Peyer's patch (tissue), 4 donors: ENCODE data around the gene SUMO3.

Experiments
- CTCF ChIP-seq, 6 experiments: fragments of 450-650 bp in 4 of 6; fragments of 200-600 bp in 2 of 6; sonication (generic) in 1 of 6; IDR thresholded peaks; one replicate each; pipeline ENCODE4 v1.5.1; 2017 to 2019; ENCODE audit warnings: antibody characterized with exemption in 6 of 6, mild to moderate bottlenecking in 3 of 6, moderate library complexity in 1 of 6
- POLR2A ChIP-seq, 2 donors: fragments of 450-650 bp; IDR thresholded peaks; one replicate each; pipeline ENCODE4 v1.5.1; 2017; ENCODE audit warnings: antibody characterized with exemption in 2 of 2, mild to moderate bottlenecking in 2 of 2, moderate library complexity in 2 of 2

GRCh38 chr21:44799646-44800045, 18.2 kb downstream of the SUMO3 start:
- TF ChIP-seq CTCF (IDR thresholded peaks at IDR 0.05) (no peak), POLR2A (IDR thresholded peaks at IDR 0.05) (no peak)
